NB4 (cell line): Measurements from ENCODE around the gene PRSS3.
"Not testable (repeated sequence)": the region's sequence is repeated elsewhere in the genome, so short reads cannot be mapped to it uniquely, and the experiment has no call there.

Experiments
- DNase-seq: peaks from one replicate; pipeline ENCODE4 v3.0.0; 2010; ENCODE audit warnings: low read depth
- H3K4me3 ChIP-seq: one replicate; pipeline ENCODE4 v1.5.1; 2011; ENCODE audit warnings: mild to moderate bottlenecking, low read depth, low read length, moderate library complexity
- MAX ChIP-seq: IDR thresholded peaks from 2 replicates; pipeline ENCODE4 v1.6.1; 2011; ENCODE audit warnings: low read depth, low read length
- MYC ChIP-seq: IDR thresholded peaks from 2 replicates; pipeline ENCODE4 v1.6.1; 2011; ENCODE audit warnings: low read depth, low read length
- POLR2A ChIP-seq: IDR thresholded peaks from 2 replicates; pipeline ENCODE4 v1.6.1; 2011; ENCODE audit warnings: mild to moderate bottlenecking; ENCODE audit not compliant: insufficient read length; ENCODE audit errors: extremely low read depth
- TF ChIP-seq, protein P1 (sequence below): IDR thresholded peaks from one replicate; pipeline ENCODE4 v1.5.1; 2012; ENCODE audit warnings: low read depth, low read length

PRSS3 gene

GRCh38 chr9:33787839-33788238, 7.5 kb upstream of the PRSS3 start:
- DNase-seq: no peak
- no peak for TF ChIP-seq MYC
- TF ChIP-seq MAX: no peak
- TF ChIP-seq, protein P1, sequence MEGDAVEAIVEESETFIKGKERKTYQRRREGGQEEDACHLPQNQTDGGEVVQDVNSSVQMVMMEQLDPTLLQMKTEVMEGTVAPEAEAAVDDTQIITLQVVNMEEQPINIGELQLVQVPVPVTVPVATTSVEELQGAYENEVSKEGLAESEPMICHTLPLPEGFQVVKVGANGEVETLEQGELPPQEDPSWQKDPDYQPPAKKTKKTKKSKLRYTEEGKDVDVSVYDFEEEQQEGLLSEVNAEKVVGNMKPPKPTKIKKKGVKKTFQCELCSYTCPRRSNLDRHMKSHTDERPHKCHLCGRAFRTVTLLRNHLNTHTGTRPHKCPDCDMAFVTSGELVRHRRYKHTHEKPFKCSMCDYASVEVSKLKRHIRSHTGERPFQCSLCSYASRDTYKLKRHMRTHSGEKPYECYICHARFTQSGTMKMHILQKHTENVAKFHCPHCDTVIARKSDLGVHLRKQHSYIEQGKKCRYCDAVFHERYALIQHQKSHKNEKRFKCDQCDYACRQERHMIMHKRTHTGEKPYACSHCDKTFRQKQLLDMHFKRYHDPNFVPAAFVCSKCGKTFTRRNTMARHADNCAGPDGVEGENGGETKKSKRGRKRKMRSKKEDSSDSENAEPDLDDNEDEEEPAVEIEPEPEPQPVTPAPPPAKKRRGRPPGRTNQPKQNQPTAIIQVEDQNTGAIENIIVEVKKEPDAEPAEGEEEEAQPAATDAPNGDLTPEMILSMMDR: peak; percentile 17
- no peak for TF ChIP-seq POLR2A
- no peak overlapping the region for H3K4me3 ChIP-seq

GRCh38 chr9:33789429-33789828, 5.9 kb upstream of the PRSS3 start:
- H3K4me3 ChIP-seq, DNase-seq: not testable (repeated sequence)

DNA sequence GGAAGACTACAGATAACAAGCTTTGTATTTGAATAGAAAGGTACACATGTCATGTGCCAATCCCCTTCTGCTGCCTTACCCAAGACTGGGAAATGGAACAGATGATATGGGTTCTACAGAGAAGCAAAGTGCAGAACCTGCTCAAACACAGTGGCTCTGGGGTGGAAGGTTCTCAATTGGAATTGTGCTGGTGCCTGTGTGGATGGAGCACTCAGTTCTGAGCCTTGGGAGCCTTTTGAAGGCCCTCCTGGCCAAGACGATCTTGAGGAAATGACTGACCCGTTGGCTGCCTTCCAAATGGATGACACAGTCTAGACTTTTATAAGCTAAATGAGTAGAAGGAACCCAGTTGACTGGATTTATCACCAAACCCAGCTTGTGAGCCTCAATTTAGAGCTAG, 4.2 kb upstream of the PRSS3 start:
- H3K4me3 ChIP-seq: no peak overlapping the region
- DNase-seq: peak; percentile 29
- TF ChIP-seq MAX (no peak), POLR2A (no peak), MYC (no peak)
- TF ChIP-seq, protein P1: no peak

DNA sequence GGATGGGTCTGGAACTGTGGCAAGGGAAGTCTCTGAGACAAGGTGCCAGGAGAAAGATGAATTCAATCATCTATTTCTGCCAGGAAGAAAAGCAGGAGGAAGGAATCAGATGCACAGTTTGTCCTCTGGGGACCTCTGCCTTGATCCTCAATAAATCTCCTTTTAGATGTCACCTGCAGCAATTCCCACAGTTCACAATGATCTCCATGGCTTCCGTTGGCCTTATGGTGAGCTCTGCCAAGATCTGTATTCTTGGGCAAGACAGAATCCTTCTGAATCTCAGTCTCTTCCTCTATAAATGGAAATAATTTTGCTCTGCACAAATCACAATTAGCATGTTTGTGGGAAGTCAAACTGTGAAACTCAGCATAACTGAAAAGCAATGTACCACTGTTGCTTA, 1.9 kb upstream of the PRSS3 start:
- not testable (repeated sequence) for DNase-seq, H3K4me3 ChIP-seq

GRCh38 chr9:33794560-33794959, 801 bp upstream of the PRSS3 start:
- TF ChIP-seq MAX (no peak), MYC (no peak), POLR2A (no peak)
- TF ChIP-seq, protein P1: no peak
- H3K4me3 ChIP-seq: no peak overlapping the region
- DNase-seq: no peak

GRCh38 chr9:33795819-33796218, 458 bp downstream of the PRSS3 start:
- DNase-seq: no peak
- TF ChIP-seq POLR2A (no peak), MYC (no peak), MAX (no peak)
- TF ChIP-seq, protein P1: no peak
- H3K4me3 ChIP-seq: no peak overlapping the region

DNA sequence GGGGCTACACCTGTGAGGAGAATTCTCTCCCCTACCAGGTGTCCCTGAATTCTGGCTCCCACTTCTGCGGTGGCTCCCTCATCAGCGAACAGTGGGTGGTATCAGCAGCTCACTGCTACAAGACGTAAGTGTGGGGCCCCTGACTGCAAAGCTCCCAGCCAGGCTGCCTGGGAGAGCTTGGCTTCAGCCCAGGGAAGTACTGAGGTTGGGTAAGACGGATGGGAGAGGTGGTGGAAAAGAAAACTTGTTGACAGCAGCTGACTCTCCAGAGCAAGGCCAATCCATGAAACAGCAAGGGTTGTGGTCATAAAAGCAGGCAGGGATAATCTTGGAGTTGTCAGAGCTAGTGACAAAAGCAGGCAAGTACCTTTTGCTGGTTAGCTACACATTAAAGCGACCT, 1.3 kb downstream of the PRSS3 start:
- H3K4me3 ChIP-seq, DNase-seq: not testable (repeated sequence)

DNA sequence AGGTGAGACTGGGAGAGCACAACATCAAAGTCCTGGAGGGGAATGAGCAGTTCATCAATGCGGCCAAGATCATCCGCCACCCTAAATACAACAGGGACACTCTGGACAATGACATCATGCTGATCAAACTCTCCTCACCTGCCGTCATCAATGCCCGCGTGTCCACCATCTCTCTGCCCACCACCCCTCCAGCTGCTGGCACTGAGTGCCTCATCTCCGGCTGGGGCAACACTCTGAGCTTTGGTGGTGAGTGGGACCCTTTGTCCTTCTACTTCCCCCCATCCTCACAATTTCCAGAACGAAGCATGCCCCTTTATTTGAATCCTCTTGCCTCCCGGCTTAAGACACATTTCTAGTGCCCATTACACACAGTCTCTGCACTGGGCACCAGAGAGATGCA, 2.5 kb downstream of the PRSS3 start:
- no peak for DNase-seq
- no peak overlapping the region for H3K4me3 ChIP-seq
- TF ChIP-seq, protein P1: no peak
- TF ChIP-seq MYC (no peak), POLR2A (no peak), MAX (no peak)
